Gastroesophageal sphincter (tissue), 3 donors: ENCODE data around the gene LRRFIP1.

Experiments
- CTCF ChIP-seq, 4 experiments: fragments of 200-600 bp in 2 of 4; fragments of 450-650 bp in 2 of 4; sonication (generic) in 1 of 4; IDR thresholded peaks; one replicate each; pipeline ENCODE4 v1.5.1; 2017 to 2019; ENCODE audit warnings: antibody characterized with exemption in 4 of 4, mild to moderate bottlenecking in 2 of 4, moderate library complexity in 2 of 4
- EP300 ChIP-seq: sonication (generic); formaldehyde crosslinking; IDR thresholded peaks from one replicate; pipeline ENCODE4 v1.6.1; 2017; ENCODE audit warnings: antibody characterized with exemption, mild to moderate bottlenecking
- POLR2A ChIP-seq, 2 donors: fragments of 450-650 bp; IDR thresholded peaks; one replicate each; pipeline ENCODE4 v1.6.1; 2017; ENCODE audit warnings: antibody characterized with exemption in 2 of 2, mild to moderate bottlenecking in 2 of 2, moderate library complexity in 1 of 2
- POLR2AphosphoS5 ChIP-seq: sonication (generic); formaldehyde crosslinking; IDR thresholded peaks from one replicate; pipeline ENCODE4 v1.6.1; 2017; ENCODE audit warnings: antibody characterized with exemption

DNA sequence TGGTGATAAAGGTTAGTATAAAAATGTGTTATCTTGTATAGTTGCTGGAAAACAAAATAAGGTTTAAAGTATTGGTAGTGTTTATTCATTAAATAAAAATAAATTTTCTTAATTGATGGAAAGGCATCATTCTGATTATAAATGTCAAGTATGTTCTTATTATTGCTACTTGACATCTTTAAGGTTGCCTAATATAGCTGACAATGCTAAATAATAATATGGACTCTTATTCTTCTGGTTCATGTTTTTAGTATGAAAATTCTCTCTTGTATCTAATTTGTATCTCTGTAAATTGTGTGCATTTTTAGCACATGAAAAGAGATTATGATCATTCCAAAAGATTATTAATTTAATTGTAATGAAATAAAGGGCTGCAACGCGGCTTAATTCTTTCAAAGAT lies 196.2 kb downstream of the LRRFIP1 start:
- no peak for TF ChIP-seq CTCF (IDR thresholded peaks at IDR 0.05)
- no peak for TF ChIP-seq POLR2AphosphoS5
- no peak for TF ChIP-seq EP300
- no peak for TF ChIP-seq POLR2A (IDR thresholded peaks at IDR 0.05)
